ENCODE results near the gene RSAD2.

Gene RSAD2

GRCh38 chr2:6909431-6910385, 32.1 kb downstream of the RSAD2 start:
- no peak for TF ChIP-seq CTCF (IDR thresholded peaks at IDR 0.05)

- no peak for TF ChIP-seq CTCF (IDR thresholded peaks at IDR 0.05)
Measured at GRCh38 chr2:6911721-6912120, 34.1 kb downstream of the RSAD2 start.

GRCh38 chr2:6913415-6914157, 36.0 kb downstream of the RSAD2 start:
- TF ChIP-seq CTCF (IDR thresholded peaks at IDR 0.05), result no peak

- TF ChIP-seq CTCF (IDR thresholded peaks at IDR 0.05), result no peak
Measured at GRCh38 chr2:6914828-6915227, 37.3 kb downstream of the RSAD2 start.

- no peak for TF ChIP-seq CTCF (IDR thresholded peaks at IDR 0.05)
Measured at GRCh38 chr2:6915399-6915798, 37.8 kb downstream of the RSAD2 start.

- no peak for TF ChIP-seq CTCF (IDR thresholded peaks at IDR 0.05)
Measured at GRCh38 chr2:6916224-6916623, 38.6 kb downstream of the RSAD2 start.

GRCh38 chr2:6916736-6917070, 39.1 kb downstream of the RSAD2 start:
- no peak for TF ChIP-seq CTCF (IDR thresholded peaks at IDR 0.05)
